Smooth muscle cell (in vitro differentiated cells): ENCODE data around the gene MKRN1. TPM values are rescaled to one million over a fixed set of nuclear protein-coding genes. Genes with fewer than 3 reads are reported as not detected.

Source experiments
- DNase-seq: peaks from one replicate; lab custom pipeline; 2025; ENCODE audit not compliant: unreplicated experiment; lab: John Stamatoyannopoulos, UW
- H2AFZ ChIP-seq: fragments of 200-600 bp; sonication (generic); 2 replicates; pipeline ENCODE4 v1.6.0; 2016; ENCODE audit warnings: antibody characterized with exemption, low read depth, mild to moderate bottlenecking
- H3F3A ChIP-seq: fragments of 200-600 bp; sonication (generic); 2 replicates; pipeline ENCODE4 v1.6.0; 2017; ENCODE audit warnings: antibody characterized with exemption, low read depth
- H3K27ac ChIP-seq: fragments of 200-600 bp; sonication (generic); 2 replicates; pipeline ENCODE4 v1.5.1; 2016; ENCODE audit warnings: low read depth, mild to moderate bottlenecking
- H3K27me3 ChIP-seq: fragments of 200-600 bp; sonication (generic); 2 replicates; pipeline ENCODE4 v1.6.1; 2016; ENCODE audit warnings: low read depth, mild to moderate bottlenecking
- H3K36me3 ChIP-seq: fragments of 200-600 bp; sonication (generic); 2 replicates; pipeline ENCODE4 v1.5.1; 2016; ENCODE audit warnings: low read depth
- H3K4me1 ChIP-seq: fragments of 200-600 bp; sonication (generic); 2 replicates; pipeline ENCODE4 v1.5.1; 2016; ENCODE audit warnings: low read depth
- H3K4me2 ChIP-seq: fragments of 200-600 bp; sonication (generic); 2 replicates; pipeline ENCODE4 v1.6.0; 2016; ENCODE audit warnings: mild to moderate bottlenecking
- H3K4me3 ChIP-seq: fragments of 200-600 bp; sonication (generic); 2 replicates; pipeline ENCODE4 v1.5.1; 2016; ENCODE audit warnings: mild to moderate bottlenecking
- H3K79me2 ChIP-seq: fragments of 200-600 bp; sonication (generic); 2 replicates; pipeline ENCODE4 v1.6.0; 2016; ENCODE audit warnings: low read depth, mild to moderate bottlenecking
- H3K9ac ChIP-seq: fragments of 200-600 bp; sonication (generic); 2 replicates; pipeline ENCODE4 v1.6.0; 2016; ENCODE audit warnings: low read depth
- H3K9me3 ChIP-seq: fragments of 200-600 bp; sonication (generic); replicated peaks from 2 replicates; pipeline ENCODE4 v1.5.1; 2016; ENCODE audit warnings: low read depth
- H4K20me1 ChIP-seq: fragments of 200-600 bp; sonication (generic); 2 replicates; pipeline ENCODE4 v1.6.0; 2016; ENCODE audit warnings: low read depth
- WGBS: methylation state at CpG from one replicate; pipeline ENCODE4 v1.1.7; 2016; ENCODE audit warnings: low lambda C conversion rate; 5-methylcytosine and 5-hydroxymethylcytosine counted together
- polyA plus RNA-seq: library from polyadenylated mRNA; unstranded; fragments of >200 nt; fragmentation: Nextera tagmentation; extraction: Ambion mirVana; gene quantifications from 2 replicates; pipeline ENCODE4 v1.2.1, GENCODE V29; 2016
- total RNA-seq: library from RNA; depleted of rRNA; stranded (reverse); fragments of >200 nt; gene quantifications from 2 replicates; pipeline ENCODE4 v1.2.3, GENCODE V29; 2014
- TF ChIP-seq, protein P1 (sequence below): fragments of 200-600 bp; sonication (generic); IDR thresholded peaks from 2 replicates; pipeline ENCODE4 v1.5.1; 2017; ENCODE audit warnings: borderline replicate concordance, mild to moderate bottlenecking, antibody characterized with exemption; ENCODE audit not compliant: insufficient read depth, poor library complexity, severe bottlenecking

The MKRN1 gene
- total and polyA plus RNA-seq, 2 experiments from 2014 or later = 50.2 to 52.4 TPM

DNA sequence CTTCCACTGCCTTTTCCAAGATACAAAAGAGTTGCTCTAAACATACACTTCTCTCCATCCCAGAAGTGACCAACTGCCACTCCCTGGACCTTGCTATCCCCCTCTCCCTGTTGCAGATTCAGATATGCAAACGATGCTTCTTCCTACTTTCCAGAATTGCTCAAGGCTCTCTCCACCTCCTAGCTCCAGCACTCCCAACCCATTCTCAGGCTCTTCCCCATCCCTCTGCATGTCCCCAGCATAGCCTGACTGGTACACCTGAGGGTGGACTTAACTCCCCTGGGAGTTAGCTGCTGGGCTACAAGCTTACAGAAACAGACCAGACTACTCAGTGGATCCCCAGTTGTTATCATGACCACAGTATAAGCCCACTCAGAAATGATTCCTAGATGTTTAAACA is 27.6 kb downstream of the MKRN1 start:
- peaks cover 22% of the 10 kb centered on the region for H4K20me1 ChIP-seq
- H3K4me2 ChIP-seq = no peak overlapping the region
- H2AFZ ChIP-seq = no peak overlapping the region
- DNase-seq = no peak
- H3K27me3 ChIP-seq = no peaks in the 10 kb centered on the region
- H3K9ac ChIP-seq = no peak overlapping the region
- no peaks in the 10 kb centered on the region for H3K79me2 ChIP-seq
- no peak overlapping the region for H3K27ac ChIP-seq
- H3K9me3 ChIP-seq = no peaks in the 10 kb centered on the region
- TF ChIP-seq, protein P1, sequence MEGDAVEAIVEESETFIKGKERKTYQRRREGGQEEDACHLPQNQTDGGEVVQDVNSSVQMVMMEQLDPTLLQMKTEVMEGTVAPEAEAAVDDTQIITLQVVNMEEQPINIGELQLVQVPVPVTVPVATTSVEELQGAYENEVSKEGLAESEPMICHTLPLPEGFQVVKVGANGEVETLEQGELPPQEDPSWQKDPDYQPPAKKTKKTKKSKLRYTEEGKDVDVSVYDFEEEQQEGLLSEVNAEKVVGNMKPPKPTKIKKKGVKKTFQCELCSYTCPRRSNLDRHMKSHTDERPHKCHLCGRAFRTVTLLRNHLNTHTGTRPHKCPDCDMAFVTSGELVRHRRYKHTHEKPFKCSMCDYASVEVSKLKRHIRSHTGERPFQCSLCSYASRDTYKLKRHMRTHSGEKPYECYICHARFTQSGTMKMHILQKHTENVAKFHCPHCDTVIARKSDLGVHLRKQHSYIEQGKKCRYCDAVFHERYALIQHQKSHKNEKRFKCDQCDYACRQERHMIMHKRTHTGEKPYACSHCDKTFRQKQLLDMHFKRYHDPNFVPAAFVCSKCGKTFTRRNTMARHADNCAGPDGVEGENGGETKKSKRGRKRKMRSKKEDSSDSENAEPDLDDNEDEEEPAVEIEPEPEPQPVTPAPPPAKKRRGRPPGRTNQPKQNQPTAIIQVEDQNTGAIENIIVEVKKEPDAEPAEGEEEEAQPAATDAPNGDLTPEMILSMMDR = no peak
- WGBS = 68% methylated on average over 1 of the region's 1 CpG
- peaks cover 12% of the 10 kb centered on the region for H3K36me3 ChIP-seq
- no peaks in the 10 kb centered on the region for H3F3A ChIP-seq
- H3K4me1 ChIP-seq = peaks cover 4% of the 10 kb centered on the region
- H3K4me3 ChIP-seq = no peak overlapping the region

- Histone ChIP-seq H3K27ac (no peak overlapping the region), H3K4me2 (no peak overlapping the region), H3K9ac (no peak overlapping the region), H3K79me2 (no peaks in the 10 kb centered on the region), H3K4me3 (no peak overlapping the region), H4K20me1 (peaks cover 16% of the 10 kb centered on the region), H3K36me3 (peaks cover 3% of the 10 kb centered on the region), H3K4me1 (no peaks in the 10 kb centered on the region), H2AFZ (no peak overlapping the region), H3F3A (no peaks in the 10 kb centered on the region), H3K9me3 (no peaks in the 10 kb centered on the region), H3K27me3 (no peaks in the 10 kb centered on the region)
- TF ChIP-seq, protein P1 = no peak
- WGBS = 70% methylated on average over 4 of the region's 4 CpGs
- no peak for DNase-seq
These were observed 30.4 kb downstream of the MKRN1 start for GRCh38 chr7:140448781-140449480.

GRCh38 chr7:140447841-140448240 is 31.5 kb downstream of the MKRN1 start:
- DNase-seq = no peak
- H2AFZ ChIP-seq = no peak overlapping the region
- H4K20me1 ChIP-seq = peaks cover 5% of the 10 kb centered on the region
- no peaks in the 10 kb centered on the region for H3K4me1 ChIP-seq
- H3K79me2 ChIP-seq = no peaks in the 10 kb centered on the region
- H3K9ac ChIP-seq = no peak overlapping the region
- no peaks in the 10 kb centered on the region for H3K36me3 ChIP-seq
- H3K9me3 ChIP-seq = no peaks in the 10 kb centered on the region
- H3K4me2 ChIP-seq = no peak overlapping the region
- no peaks in the 10 kb centered on the region for H3F3A ChIP-seq
- no peak overlapping the region for H3K4me3 ChIP-seq
- WGBS = 89% methylated on average over 7 of the region's 7 CpGs
- H3K27me3 ChIP-seq = no peaks in the 10 kb centered on the region
- H3K27ac ChIP-seq = no peak overlapping the region
- TF ChIP-seq, protein P1 = no peak

- TF ChIP-seq, protein P1 = no peak
- no peak overlapping the region for H2AFZ ChIP-seq
- WGBS = 97% methylated on average over 11 of the region's 11 CpGs
- no peaks in the 10 kb centered on the region for H3K79me2 ChIP-seq
- H3K36me3 ChIP-seq = no peaks in the 10 kb centered on the region
- H3K9me3 ChIP-seq = no peaks in the 10 kb centered on the region
- H3K9ac ChIP-seq = no peak overlapping the region
- no peak overlapping the region for H3K4me2 ChIP-seq
- H3K27me3 ChIP-seq = no peaks in the 10 kb centered on the region
- no peaks in the 10 kb centered on the region for H4K20me1 ChIP-seq
- no peaks in the 10 kb centered on the region for H3K4me1 ChIP-seq
- no peak overlapping the region for H3K27ac ChIP-seq
- no peak for DNase-seq
- H3K4me3 ChIP-seq = no peak overlapping the region
- H3F3A ChIP-seq = no peaks in the 10 kb centered on the region
These were observed 32.8 kb downstream of the MKRN1 start for GRCh38 chr7:140446467-140446866.
